HEK293 (cell line): ENCODE measurements around the gene TBX6.

Source experiments
- BCL6B ChIP-seq: fragments of 450-650 bp; formaldehyde crosslinking; IDR thresholded peaks from 2 replicates; pipeline ENCODE4 v1.5.1; 2017; ENCODE audit warnings: missing biosample characterization, missing genetic modification characterization
- HIC1 ChIP-seq: fragments of 450-650 bp; formaldehyde crosslinking; IDR thresholded peaks from 2 replicates; pipeline ENCODE4 v1.5.1; 2016; ENCODE audit warnings: missing biosample characterization, missing genetic modification characterization
- REST ChIP-seq: fragments of 450-650 bp; formaldehyde crosslinking; IDR thresholded peaks from 2 replicates; pipeline ENCODE4 v1.5.1; 2016; ENCODE audit warnings: missing biosample characterization, missing genetic modification characterization
- SETDB1 ChIP-seq: IDR thresholded peaks from one replicate; pipeline ENCODE4 v1.6.1; 2017; ENCODE audit warnings: mild to moderate bottlenecking, low read length, moderate library complexity, mixed read lengths; ENCODE audit not compliant: insufficient read length
- SP3 ChIP-seq: fragments of 450-650 bp; formaldehyde crosslinking; IDR thresholded peaks from 2 replicates; pipeline ENCODE4 v1.5.1; 2016; ENCODE audit warnings: missing biosample characterization, missing genetic modification characterization
- ZBTB17 ChIP-seq: fragments of 450-650 bp; formaldehyde crosslinking; IDR thresholded peaks from 2 replicates; pipeline ENCODE4 v1.5.1; 2016; ENCODE audit warnings: missing biosample characterization, missing genetic modification characterization
- ZBTB44 ChIP-seq: fragments of 450-650 bp; IDR thresholded peaks from 2 replicates; pipeline ENCODE4 v1.5.1; 2018; ENCODE audit warnings: missing biosample characterization, mild to moderate bottlenecking, missing genetic modification characterization
- ZNF10 ChIP-seq: fragments of 450-650 bp; formaldehyde crosslinking; IDR thresholded peaks from 2 replicates; pipeline ENCODE4 v1.5.1; 2017; ENCODE audit warnings: missing biosample characterization, missing genetic modification characterization
- ZNF121 ChIP-seq: fragments of 450-650 bp; formaldehyde crosslinking; IDR thresholded peaks from 2 replicates; pipeline ENCODE4 v1.5.1; 2016; ENCODE audit warnings: missing biosample characterization, missing genetic modification characterization
- ZNF184 ChIP-seq: fragments of 450-650 bp; IDR thresholded peaks from 2 replicates; pipeline ENCODE4 v1.5.1; 2018; ENCODE audit warnings: missing biosample characterization, mild to moderate bottlenecking, missing genetic modification characterization
- ZNF24 ChIP-seq: fragments of 450-650 bp; formaldehyde crosslinking; IDR thresholded peaks from 2 replicates; pipeline ENCODE4 v1.5.1; 2016; ENCODE audit warnings: missing biosample characterization, missing genetic modification characterization
- ZNF266 ChIP-seq: fragments of 450-650 bp; formaldehyde crosslinking; IDR thresholded peaks from 2 replicates; pipeline ENCODE4 v1.5.1; 2016; ENCODE audit warnings: missing biosample characterization, missing genetic modification characterization, low read depth
- ZNF280D ChIP-seq: fragments of 450-650 bp; formaldehyde crosslinking; IDR thresholded peaks from 2 replicates; pipeline ENCODE4 v1.5.1; 2016; ENCODE audit warnings: missing biosample characterization, missing genetic modification characterization
- ZNF335 ChIP-seq: fragments of 450-650 bp; formaldehyde crosslinking; conservative IDR thresholded peaks from 2 replicates; pipeline ENCODE4 v1.5.1; 2016; ENCODE audit warnings: missing biosample characterization, missing genetic modification characterization
- ZNF48 ChIP-seq: fragments of 450-650 bp; formaldehyde crosslinking; IDR thresholded peaks from 2 replicates; pipeline ENCODE4 v1.5.1; 2016; ENCODE audit warnings: missing biosample characterization, missing genetic modification characterization
- ZNF510 ChIP-seq: fragments of 450-650 bp; formaldehyde crosslinking; IDR thresholded peaks from 2 replicates; pipeline ENCODE4 v1.5.1; 2018; ENCODE audit warnings: mild to moderate bottlenecking, missing genetic modification characterization, missing biosample characterization; ENCODE audit not compliant: insufficient replicate concordance
- ZNF548 ChIP-seq: fragments of 450-650 bp; formaldehyde crosslinking; IDR thresholded peaks from 2 replicates; pipeline ENCODE4 v1.5.1; 2016; ENCODE audit warnings: missing biosample characterization, missing genetic modification characterization
- ZNF621 ChIP-seq: fragments of 450-650 bp; formaldehyde crosslinking; IDR thresholded peaks from 2 replicates; pipeline ENCODE4 v1.5.1; 2017; ENCODE audit warnings: missing biosample characterization, missing genetic modification characterization
- ZNF626 ChIP-seq: fragments of 450-650 bp; sonication (Bioruptor Pico); formaldehyde crosslinking; IDR thresholded peaks from 2 replicates; pipeline ENCODE4 v1.5.1; 2018; ENCODE audit warnings: missing biosample characterization, missing genetic modification characterization, inconsistent platforms
- ZNF677 ChIP-seq: fragments of 450-650 bp; IDR thresholded peaks from 2 replicates; pipeline ENCODE4 v1.5.0; 2018; ENCODE audit warnings: missing biosample characterization, mild to moderate bottlenecking, missing genetic modification characterization, moderate library complexity
- ZSCAN4 ChIP-seq: fragments of 450-650 bp; formaldehyde crosslinking; IDR thresholded peaks from 2 replicates; pipeline ENCODE4 v1.5.1; 2017; ENCODE audit warnings: missing biosample characterization, missing genetic modification characterization

Gene TBX6

GRCh38 chr16:30075503-30076275, 16.0 kb downstream of the TBX6 start, which contains the start of gene PPP4C (continued):
- TF ChIP-seq ZSCAN4, result no peak
- no peak for TF ChIP-seq ZNF677
- TF ChIP-seq ZNF510, result no peak
- TF ChIP-seq HIC1, result no peak
- no peak for TF ChIP-seq ZNF121 (tag by site-specific recombination)
- TF ChIP-seq ZBTB44, result no peak
- TF ChIP-seq ZNF626 (tag by site-specific recombination), result no peak
- TF ChIP-seq ZNF335 (tag by site-specific recombination), result peak; percentile 80
- peak; percentile 42; the same call in 1 of the 2 replicates for TF ChIP-seq ZNF184 (tag by site-specific recombination)
- TF ChIP-seq ZNF266 (tag by site-specific recombination), result no peak
- no peak for TF ChIP-seq ZNF548
- peak; percentile 30; the same call in 1 of the 2 replicates for TF ChIP-seq ZNF10
- no peak for TF ChIP-seq BCL6B (tag by site-specific recombination)
- TF ChIP-seq SP3 (tag by site-specific recombination), result no peak; the same call in 1 of the 2 replicates
- no peak; the same call in 1 of the 2 replicates for TF ChIP-seq ZNF24 (tag by site-specific recombination)
- TF ChIP-seq REST, result no peak
- TF ChIP-seq SETDB1, result no peak
- TF ChIP-seq ZBTB17, result peak; percentile 69
- no peak for TF ChIP-seq ZNF48 (tag by site-specific recombination)
- no peak for TF ChIP-seq ZNF621 (tag by site-specific recombination)
- TF ChIP-seq ZNF280D (tag by site-specific recombination), result no peak
